ENCODE results near the gene IFI27L1. TPM values are rescaled to one million over a fixed set of nuclear protein-coding genes. Genes with fewer than 3 reads are reported as not detected.

Gene IFI27L1
- total and polyA plus RNA-seq, 2 donors (not counting 3 experiments of a cell fraction or from before 2014, with no cell fraction given) = 31.1 to 38.1 TPM

DNA sequence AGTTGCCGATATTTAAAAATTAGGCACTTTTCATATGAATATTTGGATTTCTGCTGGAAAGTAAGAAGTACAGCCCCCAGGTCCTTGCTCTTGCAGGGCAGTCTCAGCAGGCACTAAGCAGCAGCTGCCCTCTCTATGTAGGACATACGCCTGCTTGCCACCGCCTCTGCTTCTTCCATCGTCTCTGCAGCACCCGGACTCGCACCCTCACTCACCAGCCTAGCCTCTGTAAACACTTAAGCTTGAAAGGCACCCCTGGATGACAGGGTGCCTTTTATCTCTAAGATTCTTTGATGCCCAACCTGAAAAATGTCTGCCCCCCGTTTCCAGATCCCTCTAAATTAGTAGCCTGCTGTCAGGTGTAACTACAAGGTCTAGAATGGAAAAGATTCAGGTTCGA lies 36.0 kb upstream of the IFI27L1 start:
- POLR2A ChIA-PET = no interaction called here
- Histone ChIP-seq H3K79me2 (ENCODE audit: control insufficient read depth, insufficient read depth, low read length) (no peaks in the 10 kb centered on the region), H3K9ac (replicated peaks; ENCODE audit: extremely low read depth, insufficient read depth, low read length) (no peak overlapping the region), H3K9me1 (replicated peaks; ENCODE audit: control insufficient read depth, extremely low read depth, insufficient read depth, low read length) (no peaks in the 10 kb centered on the region), H3K27me3 (ENCODE audit: control insufficient read depth in 2 of 2, insufficient read depth in 2 of 2, low read length in 2 of 2) (no peaks in the 10 kb centered on the region), H3K4me2 (ENCODE audit: insufficient read depth, low read length) (no peak overlapping the region), H3K9me3 (replicated peaks; ENCODE audit: control insufficient read depth, insufficient read depth, low read length) (no peaks in the 10 kb centered on the region), H2AFZ (ENCODE audit: low read depth, low read length) (no peak overlapping the region), H3K4me1 (ENCODE audit: control insufficient read depth, extremely low read depth, insufficient read depth, low read length) (peaks cover 3% of the 10 kb centered on the region), H3K4me3 (replicated peaks in 1 of 3; ENCODE audit: insufficient read depth in 1 of 3, low read depth in 1 of 3, low read length in 3 of 3) (no peak overlapping the region), H4K20me1 (replicated peaks; ENCODE audit: control insufficient read depth, extremely low read depth, insufficient read depth, low read length) (no peaks in the 10 kb centered on the region), H3K36me3 (ENCODE audit: control insufficient read depth in 2 of 2, extremely low read depth in 1 of 2, insufficient read depth in 2 of 2, low read length in 2 of 2) (peaks cover 8 to 16% of the 10 kb centered on the region in 2 experiments), H3K27ac (ENCODE audit: insufficient read depth, low read depth, low read length) (no peak overlapping the region)
- dilution Hi-C loops (cut with MboI; ENCODE audit: extremely low pct_ligation_motif_present, low sequenced_read_pairs) = no loop called here
- CTCF ChIA-PET = interaction anchor here (0.7 to 2.8 kb wide), 3 partner anchors 10 to 92 kb away, joined by 3 to 19 read pairs (median 6); no protein-coding TSS in a partner anchor
- intact Hi-C loops (cut with micrococcal nuclease) = no loop called here
- FAIRE-seq (no peak), DNase-seq (ENCODE audit: low read depth, low spot score) (no peak)
- TF ChIP-seq, protein P1, sequence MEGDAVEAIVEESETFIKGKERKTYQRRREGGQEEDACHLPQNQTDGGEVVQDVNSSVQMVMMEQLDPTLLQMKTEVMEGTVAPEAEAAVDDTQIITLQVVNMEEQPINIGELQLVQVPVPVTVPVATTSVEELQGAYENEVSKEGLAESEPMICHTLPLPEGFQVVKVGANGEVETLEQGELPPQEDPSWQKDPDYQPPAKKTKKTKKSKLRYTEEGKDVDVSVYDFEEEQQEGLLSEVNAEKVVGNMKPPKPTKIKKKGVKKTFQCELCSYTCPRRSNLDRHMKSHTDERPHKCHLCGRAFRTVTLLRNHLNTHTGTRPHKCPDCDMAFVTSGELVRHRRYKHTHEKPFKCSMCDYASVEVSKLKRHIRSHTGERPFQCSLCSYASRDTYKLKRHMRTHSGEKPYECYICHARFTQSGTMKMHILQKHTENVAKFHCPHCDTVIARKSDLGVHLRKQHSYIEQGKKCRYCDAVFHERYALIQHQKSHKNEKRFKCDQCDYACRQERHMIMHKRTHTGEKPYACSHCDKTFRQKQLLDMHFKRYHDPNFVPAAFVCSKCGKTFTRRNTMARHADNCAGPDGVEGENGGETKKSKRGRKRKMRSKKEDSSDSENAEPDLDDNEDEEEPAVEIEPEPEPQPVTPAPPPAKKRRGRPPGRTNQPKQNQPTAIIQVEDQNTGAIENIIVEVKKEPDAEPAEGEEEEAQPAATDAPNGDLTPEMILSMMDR (IDR thresholded peaks at IDR 0.05; ENCODE audit: extremely low read depth in 1 of 2, insufficient read depth in 1 of 2, low read depth in 1 of 2, low read length in 2 of 2) = no peak
- TF ChIP-seq JUN (IDR thresholded peaks at IDR 0.05; ENCODE audit: borderline replicate concordance, insufficient read depth, insufficient read length, low read depth) (no peak), FOS (IDR thresholded peaks at IDR 0.05; ENCODE audit: borderline replicate concordance, insufficient read depth, low read length) (no peak), POLR2A (IDR thresholded peaks at IDR 0.05; ENCODE audit: low read depth, low read length) (no peak), MYC (IDR thresholded peaks at IDR 0.05; ENCODE audit: low read depth, low read length) (no peak), GATA2 (IDR thresholded peaks at IDR 0.05; ENCODE audit: insufficient read depth, insufficient read length, low read depth, low read length) (no peak), EZH2 (IDR thresholded peaks at IDR 0.05; ENCODE audit: borderline replicate concordance, low read depth, low read length, severe bottlenecking) (no peak), POLR2AphosphoS5 (IDR thresholded peaks at IDR 0.05; ENCODE audit: insufficient read depth, low read depth, low read length) (no peak)
- TF ChIP-seq, protein P2, sequence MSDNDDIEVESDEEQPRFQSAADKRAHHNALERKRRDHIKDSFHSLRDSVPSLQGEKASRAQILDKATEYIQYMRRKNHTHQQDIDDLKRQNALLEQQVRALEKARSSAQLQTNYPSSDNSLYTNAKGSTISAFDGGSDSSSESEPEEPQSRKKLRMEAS (IDR thresholded peaks at IDR 0.05; ENCODE audit: insufficient read depth, insufficient read length) = no peak
- no TSS peak for BruUV-seq (replicated peaks)

All from endothelial cell of umbilical vein (primary cell).